HG02759 (cell line): ENCODE measurements around the gene GLCCI1.
A peak's percentile ranks its signal among the peaks of the same experiment; 100 is the strongest.

Experiments
- ATAC-seq: cut with Tn5 transposase; IDR thresholded peaks from one replicate; pipeline ENCODE4 v1.9.1; 2021; ENCODE audit warnings: mild to moderate bottlenecking, moderate library complexity; ENCODE audit not compliant: unreplicated experiment

The GLCCI1 gene

DNA sequence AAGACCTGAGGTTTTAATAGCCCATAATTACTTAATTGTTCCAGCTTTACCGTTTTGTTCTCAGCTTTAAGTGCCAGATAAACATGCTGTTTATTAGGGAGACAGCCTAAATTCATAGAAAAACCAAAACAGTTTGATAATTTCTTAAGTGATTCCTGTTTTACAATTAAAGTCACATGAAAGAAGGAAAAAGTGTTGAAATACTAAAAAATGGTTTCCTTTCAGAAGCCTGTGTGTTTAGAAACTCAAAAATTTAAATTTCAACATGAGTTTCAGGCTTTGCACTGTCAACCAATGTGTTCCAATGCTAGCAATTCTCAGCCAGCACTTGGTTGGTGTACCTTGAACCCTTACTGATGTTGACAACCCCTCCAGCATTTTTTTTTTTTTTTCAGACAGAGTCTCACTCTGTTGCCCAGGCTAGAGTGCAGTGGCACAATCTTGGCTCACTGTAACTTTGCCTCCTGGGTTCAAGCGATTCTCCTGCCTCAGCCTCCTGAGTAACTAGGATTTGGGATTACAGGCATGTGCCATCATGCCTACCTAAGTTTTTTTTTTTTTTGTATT is 158.1 kb downstream of the GLCCI1 start:
- no peak for ATAC-seq

DNA sequence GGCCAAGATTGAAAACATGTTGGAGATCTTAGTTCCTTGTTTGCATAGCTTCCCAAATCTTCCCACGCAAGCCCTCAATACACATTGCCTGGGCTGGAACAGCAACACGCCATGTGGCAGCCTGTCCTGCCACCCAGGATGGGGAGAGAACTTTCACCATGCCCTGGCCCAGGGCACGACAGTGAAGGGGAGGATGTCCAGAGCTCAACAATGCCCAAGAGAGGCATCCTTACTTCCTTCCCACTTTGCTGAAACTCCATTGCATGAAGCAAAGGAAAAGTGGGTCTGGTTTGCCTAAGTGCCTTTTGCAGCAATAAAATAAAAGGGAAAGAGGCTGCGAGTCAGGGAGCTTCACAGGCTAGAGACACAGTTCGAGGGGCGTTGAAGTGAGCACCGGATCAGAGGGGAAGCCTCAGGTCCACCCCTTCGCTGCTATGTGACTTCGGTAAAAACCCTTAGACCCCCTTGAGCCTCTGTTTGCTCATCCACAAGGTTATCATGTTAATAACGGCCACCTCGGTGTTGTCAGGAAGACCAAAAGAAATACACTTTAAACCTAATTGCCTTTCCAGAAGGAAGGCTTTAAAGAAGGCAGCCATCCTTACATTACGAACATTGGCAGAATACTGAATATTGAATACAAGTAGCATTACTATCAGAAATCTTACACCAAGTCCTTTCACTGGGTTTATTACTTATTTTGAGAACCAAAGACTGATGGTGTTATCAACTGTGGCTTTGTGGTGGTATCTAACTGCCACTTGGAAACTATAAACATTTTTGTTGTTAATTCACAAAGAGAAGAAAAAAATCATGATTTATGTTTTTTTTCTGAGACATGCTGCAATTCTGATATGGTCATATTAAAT is 160.1 kb downstream of the GLCCI1 start:
- ATAC-seq: no peak

- ATAC-seq: no peak
Observed at GRCh38 chr7:8129318-8129659, 160.7 kb downstream of the GLCCI1 start.

- ATAC-seq: no peak
Observed at GRCh38 chr7:8130663-8131062, 162.1 kb downstream of the GLCCI1 start.

DNA sequence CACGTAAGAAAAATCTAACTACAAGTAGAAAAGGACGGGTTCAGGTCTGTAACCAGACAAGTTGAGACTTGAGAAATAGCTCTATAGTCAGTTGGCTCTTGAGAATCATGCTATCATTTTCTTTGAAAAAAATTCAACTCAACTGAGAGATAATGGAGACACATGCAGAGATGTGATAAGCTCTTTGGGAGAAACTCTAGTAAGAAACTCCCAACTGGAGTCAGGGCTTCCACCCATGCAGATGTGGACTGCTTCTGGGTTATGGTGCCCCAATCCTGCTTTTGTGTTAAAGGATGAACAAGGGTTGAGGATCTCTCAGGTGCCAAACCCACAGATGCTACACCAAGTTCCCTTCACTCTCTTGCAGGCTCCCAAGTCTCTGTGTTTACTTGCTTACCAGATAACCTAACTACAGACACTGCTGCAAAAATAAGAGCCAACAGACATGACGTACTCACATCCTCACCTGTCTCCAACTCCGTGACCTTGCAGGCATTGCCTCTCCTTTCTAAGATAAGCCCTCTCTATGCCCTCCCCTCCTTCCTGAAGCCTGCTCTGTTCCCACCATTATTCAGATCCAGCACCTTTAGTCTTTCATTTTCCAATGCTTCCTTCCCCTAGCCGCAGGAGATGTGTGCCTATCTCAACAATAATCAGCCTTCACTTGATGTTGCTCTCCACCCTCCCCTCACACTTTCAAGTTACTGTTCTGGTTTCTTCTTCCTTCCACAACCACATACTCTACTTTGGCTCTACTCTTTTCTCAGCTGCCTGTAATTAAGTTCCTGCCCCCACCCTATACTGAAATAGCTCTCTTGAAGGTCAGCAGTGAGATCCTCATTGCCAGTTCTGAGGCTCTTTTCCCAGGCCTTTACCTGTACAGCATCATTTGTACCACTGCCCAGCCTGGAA is 163.4 kb downstream of the GLCCI1 start:
- peak; percentile 37 for ATAC-seq

DNA sequence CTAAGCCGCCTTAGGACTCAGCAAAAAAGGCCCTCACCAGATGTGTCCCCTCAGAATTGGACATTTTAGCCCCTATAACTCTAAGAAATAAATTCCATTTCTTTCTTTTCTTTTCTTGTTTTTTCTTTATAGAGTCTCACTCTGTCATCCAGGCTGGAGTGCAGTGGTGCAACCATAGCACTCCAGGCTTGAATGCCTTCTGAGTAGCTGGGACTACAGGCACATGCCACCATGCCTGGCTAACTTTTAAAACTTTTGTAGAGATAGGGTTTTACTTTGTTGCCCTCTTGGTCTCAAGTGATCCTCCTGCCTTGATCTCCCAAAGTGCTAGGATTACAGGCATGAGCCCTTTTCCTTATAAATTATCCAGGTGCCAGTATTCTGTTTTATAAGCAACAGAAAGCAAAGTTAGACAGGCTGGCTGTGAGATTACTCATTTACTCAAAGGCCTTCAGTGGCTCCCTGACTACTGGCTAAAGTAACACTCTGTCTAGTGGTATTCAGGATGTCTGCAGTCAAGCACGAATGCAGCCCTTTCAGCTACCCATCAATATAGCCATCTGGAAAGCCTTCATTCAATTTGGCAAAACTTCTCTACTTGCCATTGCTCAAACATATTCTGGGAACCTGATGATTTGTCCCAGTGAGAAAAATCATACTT is 164.7 kb downstream of the GLCCI1 start:
- ATAC-seq: peak; percentile 40

DNA sequence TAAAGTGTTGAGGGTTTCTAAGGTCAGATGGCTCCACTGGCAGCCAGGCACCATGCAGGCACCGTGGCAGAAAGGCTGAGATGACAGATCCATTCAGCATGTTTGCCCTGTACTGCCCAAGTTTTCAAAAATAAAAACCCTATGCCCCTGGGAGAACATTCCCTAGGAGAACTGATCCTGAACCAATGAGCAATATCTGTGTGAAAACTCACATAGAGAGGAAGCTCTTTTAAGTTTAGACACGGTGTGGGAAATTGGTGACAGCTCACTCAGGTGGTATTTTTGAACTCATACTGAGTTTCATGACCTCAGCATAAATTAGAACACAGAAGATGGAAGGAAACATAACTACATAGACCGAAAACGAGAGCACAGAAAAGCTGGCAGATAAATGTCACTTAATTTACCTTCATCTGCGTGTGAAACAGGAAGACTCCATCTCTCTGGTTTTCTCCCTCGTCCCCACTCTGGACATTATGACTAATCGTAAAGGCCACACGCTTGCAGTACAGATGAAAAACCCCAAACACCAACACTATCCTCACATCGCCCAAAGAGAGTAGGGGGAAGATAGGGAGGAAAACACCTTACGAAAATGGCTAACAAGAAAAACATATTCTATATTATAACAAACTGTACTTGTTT is 165.6 kb downstream of the GLCCI1 start:
- peak; percentile 76 for ATAC-seq

- ATAC-seq: no peak
Observed at GRCh38 chr7:8135417-8135816, 166.8 kb downstream of the GLCCI1 start.

- no peak for ATAC-seq
Observed at GRCh38 chr7:8136051-8136730, 167.6 kb downstream of the GLCCI1 start.
